ENCODE measurements around the gene ADGRV1. TPM values are rescaled to one million over a fixed set of nuclear protein-coding genes. Genes with fewer than 3 reads are reported as not detected.
"Not testable (repeated sequence)": the region's sequence is repeated elsewhere in the genome, so short reads cannot be mapped to it uniquely, and the experiment has no call there.

ADGRV1 gene
- total and polyA plus RNA-seq, 4 donors, result 0.36 to 0.64 (median 0.50) TPM

- H3K27ac ChIP-seq (ENCODE audit: low read depth in 1 of 2, low read length in 2 of 2), result no peak overlapping the region
- ATAC-seq (ENCODE audit: low FRiP score) (no peak), DNase-seq (no peak)
- no peaks in the 10 kb centered on the region for H3K4me1 ChIP-seq (ENCODE audit: control insufficient read depth in 1 of 2, insufficient read depth in 2 of 2, low read length in 2 of 2)
- WGBS, 2 donors, result 63 to 66% methylated on average over 7 of the region's 7 CpGs
- no peaks in the 10 kb centered on the region for H3K27me3 ChIP-seq (ENCODE audit: control insufficient read depth in 1 of 2, insufficient read depth in 2 of 2, low read length in 1 of 2)
- no peak overlapping the region for H3K4me3 ChIP-seq (ENCODE audit: low read length in 2 of 2)
- intact Hi-C loops (cut with DNase I), result no loop called here
- no peaks in the 10 kb centered on the region for H3K9me3 ChIP-seq (ENCODE audit: control insufficient read depth, low read length)
- no peaks in the 10 kb centered on the region for H3K36me3 ChIP-seq (ENCODE audit: control insufficient read depth in 1 of 2, insufficient read depth in 2 of 2, low read length in 1 of 2)
These were observed 406.6 kb downstream of the ADGRV1 start for GRCh38 chr5:90965110-90965685.

GRCh38 chr5:90967443-90967842, 408.8 kb downstream of the ADGRV1 start:
- Histone ChIP-seq H3K27me3 (ENCODE audit: control insufficient read depth in 1 of 2, insufficient read depth in 2 of 2, low read length in 1 of 2) (no peaks in the 10 kb centered on the region), H3K36me3 (ENCODE audit: control insufficient read depth in 1 of 2, insufficient read depth in 2 of 2, low read length in 1 of 2) (no peaks in the 10 kb centered on the region), H3K4me1 (ENCODE audit: control insufficient read depth in 1 of 2, insufficient read depth in 2 of 2, low read length in 2 of 2) (no peaks in the 10 kb centered on the region), H3K9me3 (ENCODE audit: control insufficient read depth, low read length) (no peaks in the 10 kb centered on the region), H3K27ac (ENCODE audit: low read depth in 1 of 2, low read length in 2 of 2) (no peak overlapping the region), H3K4me3 (ENCODE audit: low read length in 2 of 2) (no peak overlapping the region)
- ATAC-seq (ENCODE audit: low FRiP score), result no peak
- 29 to 34% methylated on average over 2 of the region's 2 CpGs for WGBS, 2 donors
- intact Hi-C loops (cut with DNase I), result no loop called here
- DNase-seq, result no peak

- no peak for ATAC-seq (ENCODE audit: low FRiP score)
These were observed 409.3 kb downstream of the ADGRV1 start for GRCh38 chr5:90967851-90968250.

GRCh38 chr5:90968319-90968718, 409.7 kb downstream of the ADGRV1 start:
- H3K27me3 ChIP-seq (ENCODE audit: control insufficient read depth in 1 of 2, insufficient read depth in 2 of 2, low read length in 1 of 2), result no peaks in the 10 kb centered on the region
- no peak overlapping the region for H3K4me3 ChIP-seq (ENCODE audit: low read length in 2 of 2)
- intact Hi-C loops (cut with DNase I), result no loop called here
- H3K9me3 ChIP-seq (ENCODE audit: control insufficient read depth, low read length), result no peaks in the 10 kb centered on the region
- ATAC-seq (ENCODE audit: low FRiP score), result no peak
- H3K27ac ChIP-seq (ENCODE audit: low read depth in 1 of 2, low read length in 2 of 2), result no peak overlapping the region
- H3K4me1 ChIP-seq (ENCODE audit: control insufficient read depth in 1 of 2, insufficient read depth in 2 of 2, low read length in 2 of 2), result no peaks in the 10 kb centered on the region
- H3K36me3 ChIP-seq (ENCODE audit: control insufficient read depth in 1 of 2, insufficient read depth in 2 of 2, low read length in 1 of 2), result no peaks in the 10 kb centered on the region
- no peak for DNase-seq

More at GRCh38 chr5:90967851-90968250, 409.3 kb downstream of the ADGRV1 start:
- Histone ChIP-seq H3K4me1 (ENCODE audit: control insufficient read depth in 1 of 2, insufficient read depth in 2 of 2, low read length in 2 of 2) (no peaks in the 10 kb centered on the region), H3K4me3 (ENCODE audit: low read length in 2 of 2) (no peak overlapping the region), H3K27me3 (ENCODE audit: control insufficient read depth in 1 of 2, insufficient read depth in 2 of 2, low read length in 1 of 2) (no peaks in the 10 kb centered on the region), H3K36me3 (ENCODE audit: control insufficient read depth in 1 of 2, insufficient read depth in 2 of 2, low read length in 1 of 2) (no peaks in the 10 kb centered on the region), H3K27ac (ENCODE audit: low read depth in 1 of 2, low read length in 2 of 2) (no peak overlapping the region), H3K9me3 (ENCODE audit: control insufficient read depth, low read length) (no peaks in the 10 kb centered on the region)
- WGBS, 2 donors, result 24 to 37% methylated on average over 4 of the region's 4 CpGs
- no peak for DNase-seq
- intact Hi-C loops (cut with DNase I), result no loop called here

GRCh38 chr5:90969945-90970344, 411.3 kb downstream of the ADGRV1 start:
- intact Hi-C loops (cut with DNase I); H3K9me3 ChIP-seq (ENCODE audit: control insufficient read depth, low read length); H3K4me3 ChIP-seq (ENCODE audit: low read length in 2 of 2); H3K36me3 ChIP-seq (ENCODE audit: control insufficient read depth in 1 of 2, insufficient read depth in 2 of 2, low read length in 1 of 2); H3K4me1 ChIP-seq (ENCODE audit: control insufficient read depth in 1 of 2, insufficient read depth in 2 of 2, low read length in 2 of 2); ATAC-seq (ENCODE audit: low FRiP score); H3K27ac ChIP-seq (ENCODE audit: low read depth in 1 of 2, low read length in 2 of 2); H3K27me3 ChIP-seq (ENCODE audit: control insufficient read depth in 1 of 2, insufficient read depth in 2 of 2, low read length in 1 of 2): not testable (repeated sequence)
- 93 to 95% methylated on average over 11 of the region's 11 CpGs for WGBS, 2 donors
- DNase-seq, result peak in 1 of 2 donors; percentile 28

- Histone ChIP-seq H3K4me1 (ENCODE audit: control insufficient read depth in 1 of 2, insufficient read depth in 2 of 2, low read length in 2 of 2) (no peaks in the 10 kb centered on the region), H3K4me3 (ENCODE audit: low read length in 2 of 2) (no peak overlapping the region), H3K27me3 (ENCODE audit: control insufficient read depth in 1 of 2, insufficient read depth in 2 of 2, low read length in 1 of 2) (no peaks in the 10 kb centered on the region), H3K27ac (ENCODE audit: low read depth in 1 of 2, low read length in 2 of 2) (no peak overlapping the region), H3K9me3 (ENCODE audit: control insufficient read depth, low read length) (no peaks in the 10 kb centered on the region), H3K36me3 (ENCODE audit: control insufficient read depth in 1 of 2, insufficient read depth in 2 of 2, low read length in 1 of 2) (no peaks in the 10 kb centered on the region)
- WGBS, 2 donors, result 92 to 95% methylated on average over 5 of the region's 5 CpGs
- ATAC-seq (ENCODE audit: low FRiP score), result no peak
- DNase-seq, result no peak
- intact Hi-C loops (cut with DNase I), result no loop called here
These were observed 422.6 kb downstream of the ADGRV1 start for GRCh38 chr5:90981177-90981576.

- WGBS, 2 donors, result 77 to 93% methylated on average over 1 of the region's 1 CpG
- ATAC-seq (ENCODE audit: low FRiP score), result no peak
- DNase-seq, result no peak
- H3K9me3 ChIP-seq (ENCODE audit: control insufficient read depth, low read length), result no peaks in the 10 kb centered on the region
- no peaks in the 10 kb centered on the region for H3K4me1 ChIP-seq (ENCODE audit: control insufficient read depth in 1 of 2, insufficient read depth in 2 of 2, low read length in 2 of 2)
- H3K27me3 ChIP-seq (ENCODE audit: control insufficient read depth in 1 of 2, insufficient read depth in 2 of 2, low read length in 1 of 2), result no peaks in the 10 kb centered on the region
- H3K36me3 ChIP-seq (ENCODE audit: control insufficient read depth in 1 of 2, insufficient read depth in 2 of 2, low read length in 1 of 2), result no peaks in the 10 kb centered on the region
- intact Hi-C loops (cut with DNase I), result no loop called here
- H3K4me3 ChIP-seq (ENCODE audit: low read length in 2 of 2), result no peak overlapping the region
- H3K27ac ChIP-seq (ENCODE audit: low read depth in 1 of 2, low read length in 2 of 2), result no peak overlapping the region
These were observed 423.2 kb downstream of the ADGRV1 start for GRCh38 chr5:90981821-90982220.

GRCh38 chr5:90982576-90982975, 424.0 kb downstream of the ADGRV1 start:
- no peak overlapping the region for H3K4me3 ChIP-seq (ENCODE audit: low read length in 2 of 2)
- DNase-seq, result no peak
- H3K36me3 ChIP-seq (ENCODE audit: control insufficient read depth in 1 of 2, insufficient read depth in 2 of 2, low read length in 1 of 2), result no peaks in the 10 kb centered on the region
- WGBS, 2 donors, result 51 to 60% methylated on average over 4 of the region's 4 CpGs
- no peaks in the 10 kb centered on the region for H3K4me1 ChIP-seq (ENCODE audit: control insufficient read depth in 1 of 2, insufficient read depth in 2 of 2, low read length in 2 of 2)
- ATAC-seq (ENCODE audit: low FRiP score), result no peak
- intact Hi-C loops (cut with DNase I), result no loop called here
- H3K27me3 ChIP-seq (ENCODE audit: control insufficient read depth in 1 of 2, insufficient read depth in 2 of 2, low read length in 1 of 2), result no peaks in the 10 kb centered on the region
- no peak overlapping the region for H3K27ac ChIP-seq (ENCODE audit: low read depth in 1 of 2, low read length in 2 of 2)
- H3K9me3 ChIP-seq (ENCODE audit: control insufficient read depth, low read length), result no peaks in the 10 kb centered on the region

GRCh38 chr5:90983148-90983547, 424.6 kb downstream of the ADGRV1 start:
- intact Hi-C loops (cut with DNase I), result no loop called here
- H3K4me1 ChIP-seq (ENCODE audit: control insufficient read depth in 1 of 2, insufficient read depth in 2 of 2, low read length in 2 of 2), result no peaks in the 10 kb centered on the region
- H3K9me3 ChIP-seq (ENCODE audit: control insufficient read depth, low read length), result no peaks in the 10 kb centered on the region

More at GRCh38 chr5:90983148-90983547, 424.6 kb downstream of the ADGRV1 start:
- 49 to 56% methylated on average over 3 of the region's 3 CpGs for WGBS, 2 donors
- H3K4me3 ChIP-seq (ENCODE audit: low read length in 2 of 2), result no peak overlapping the region
- no peaks in the 10 kb centered on the region for H3K27me3 ChIP-seq (ENCODE audit: control insufficient read depth in 1 of 2, insufficient read depth in 2 of 2, low read length in 1 of 2)
- H3K36me3 ChIP-seq (ENCODE audit: control insufficient read depth in 1 of 2, insufficient read depth in 2 of 2, low read length in 1 of 2), result no peaks in the 10 kb centered on the region
- ATAC-seq (ENCODE audit: low FRiP score) (no peak), DNase-seq (no peak)
- H3K27ac ChIP-seq (ENCODE audit: low read depth in 1 of 2, low read length in 2 of 2), result no peak overlapping the region

All from aorta (tissue), 5 donors.